Muscle of back (tissue), 11 donors: ENCODE data around the gene CDK2. TPM values are rescaled to one million over a fixed set of nuclear protein-coding genes. Genes with fewer than 3 reads are reported as not detected.
"Not testable (repeated sequence)": the region's sequence is repeated elsewhere in the genome, so short reads cannot be mapped to it uniquely, and the experiment has no call there.

Experiments
- DNase-seq, 3 donors: peaks; one replicate each; pipeline versions ENCODE4 v3.0.0 to v3.0.0-alpha.2; 2013
- polyA plus RNA-seq, 10 donors: library from polyadenylated mRNA; unstranded; fragments of 120-200 nt; gene quantifications; one replicate each; pipeline ENCODE4 v1.2.1, GENCODE V29; 2013; ENCODE audit not compliant: insufficient read length in 10 of 10

Gene CDK2
- polyA plus RNA-seq, 10 donors, result 21.0 to 42.1 (median 28.6) TPM

- DNase-seq, result peak in 1 of 3 donors; percentile 54
Observed at GRCh38 chr12:55974308-55974730, 7.7 kb downstream of the CDK2 start.

GRCh38 chr12:55978393-55978792 lies 11.8 kb downstream of the CDK2 start:
- DNase-seq, result no peak

- no peak for DNase-seq
Observed at GRCh38 chr12:55979069-55979468, 12.4 kb downstream of the CDK2 start.

- DNase-seq, result not testable (repeated sequence)
Observed at GRCh38 chr12:55981882-55982281, 15.3 kb downstream of the CDK2 start.

GRCh38 chr12:55982319-55982936 lies 15.8 kb downstream of the CDK2 start:
- DNase-seq, result no peak

GRCh38 chr12:55983232-55983842 lies 16.7 kb downstream of the CDK2 start:
- DNase-seq, result no peak

- no peak for DNase-seq
Observed at GRCh38 chr12:55984861-55985260, 18.2 kb downstream of the CDK2 start.

- no peak for DNase-seq
Observed at GRCh38 chr12:55985341-55985740, 18.7 kb downstream of the CDK2 start.

- DNase-seq, result not testable (repeated sequence)
Observed at GRCh38 chr12:55985976-55986375, 19.3 kb downstream of the CDK2 start.

GRCh38 chr12:55991110-55991509 lies 24.5 kb downstream of the CDK2 start:
- DNase-seq, result no peak

- no peak for DNase-seq
Observed at GRCh38 chr12:55993230-55993853, 26.7 kb downstream of the CDK2 start.

GRCh38 chr12:55995366-55995765 lies 28.7 kb downstream of the CDK2 start:
- DNase-seq, result no peak

- DNase-seq, result peak; percentile 68 to 85 (median 76)
Observed at GRCh38 chr12:55996201-55996714, 29.6 kb downstream of the CDK2 start.

GRCh38 chr12:55996715-55997534 lies 30.3 kb downstream of the CDK2 start, which contains the start of gene SUOX:
TSS of gene SUOX (plus strand) at chr12:55997276. CDS start at chr12:56002222, 4,946 bp downstream.
- DNase-seq, result peak; percentile 95 to 98 (median 96)

- DNase-seq, result no peak
Observed at GRCh38 chr12:55997535-55997859, 30.9 kb downstream of the CDK2 start.

GRCh38 chr12:55999522-55999921 lies 32.9 kb downstream of the CDK2 start:
- DNase-seq, result not testable (repeated sequence)

GRCh38 chr12:55999999-56000540 lies 33.4 kb downstream of the CDK2 start:
- not testable (repeated sequence) for DNase-seq

GRCh38 chr12:56001487-56002100 lies 35.0 kb downstream of the CDK2 start:
- DNase-seq, result no peak

- not testable (repeated sequence) for DNase-seq
Observed at GRCh38 chr12:56003376-56003775, 36.7 kb downstream of the CDK2 start.

- no peak for DNase-seq
Observed at GRCh38 chr12:56004211-56004610, 37.6 kb downstream of the CDK2 start.
